Measurements from ENCODE around the gene ERP27.

GRCh38 chr12:14964406-14964805 is 26.1 kb upstream of the ERP27 start:
- TF ChIP-seq EZH2 (IDR thresholded peaks at IDR 0.05; ENCODE audit: low read length) (no peak), CTCF (optimal IDR thresholded peaks at IDR 0.05 in 1 of 3, IDR thresholded peaks at IDR 0.05 in 1 of 3, conservative IDR thresholded peaks at IDR 0.05 in 1 of 3; ENCODE audit: extremely low read depth in 1 of 3, insufficient read depth in 2 of 3, low read length in 3 of 3) (no peak)

Data from keratinocyte (primary cell).